HG03460 (cell line): Measurements from ENCODE around the gene UGT1A5.
"Not testable (repeated sequence)": the region's sequence is repeated elsewhere in the genome, so short reads cannot be mapped to it uniquely, and the experiment has no call there.

Experiments used
- ATAC-seq: cut with Tn5 transposase; IDR thresholded peaks from one replicate; pipeline ENCODE4 v1.9.1; 2021; ENCODE audit not compliant: unreplicated experiment

The UGT1A5 gene

GRCh38 chr2:233745838-233746237 is 33.1 kb downstream of the UGT1A5 start:
- ATAC-seq = not testable (repeated sequence)

- ATAC-seq = no peak
These were observed 34.0 kb downstream of the UGT1A5 start for GRCh38 chr2:233746475-233747282.

GRCh38 chr2:233747283-233747544 is 34.5 kb downstream of the UGT1A5 start:
- no peak for ATAC-seq

- not testable (repeated sequence) for ATAC-seq
These were observed 38.0 kb downstream of the UGT1A5 start for GRCh38 chr2:233750689-233751088.

DNA sequence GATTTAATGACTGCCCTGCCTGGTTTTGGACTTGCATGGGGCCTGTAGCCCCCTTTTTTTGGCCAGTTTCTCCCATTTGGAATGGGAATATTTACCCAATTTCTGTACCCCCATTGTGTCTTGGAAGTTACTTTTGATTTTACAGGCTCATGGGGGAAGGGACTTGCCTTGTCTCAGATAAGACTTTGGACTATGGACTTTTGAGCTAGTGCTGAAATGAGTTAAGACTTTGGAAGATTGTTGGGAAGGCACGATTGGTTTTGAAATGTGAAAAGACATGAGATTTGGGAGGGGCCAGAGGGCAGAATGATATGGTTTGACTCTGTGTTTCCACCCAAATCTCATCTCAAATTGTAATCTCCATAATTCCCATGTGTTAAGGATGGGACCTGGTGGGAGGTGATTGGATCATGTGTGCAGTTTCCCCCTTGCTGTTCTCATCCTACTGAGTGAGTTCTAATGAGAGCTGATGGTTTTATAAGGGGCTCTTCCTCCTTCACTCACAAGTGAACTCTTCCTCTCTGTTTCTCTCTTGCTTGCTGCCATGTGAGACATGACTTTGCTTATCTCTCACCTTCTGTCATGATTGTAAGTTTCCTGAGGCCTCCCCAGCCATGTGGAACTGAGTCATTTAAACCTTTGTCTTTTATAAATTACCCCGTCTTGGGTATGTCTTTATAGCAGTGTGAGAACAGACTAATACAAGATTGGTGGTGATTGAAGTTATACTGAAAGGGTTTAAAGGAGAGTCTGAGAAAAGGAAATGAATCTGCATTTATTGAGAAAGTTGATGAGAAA is 38.7 kb downstream of the UGT1A5 start:
- not testable (repeated sequence) for ATAC-seq

GRCh38 chr2:233754872-233755611 is 42.3 kb downstream of the UGT1A5 start:
- ATAC-seq = no peak

DNA sequence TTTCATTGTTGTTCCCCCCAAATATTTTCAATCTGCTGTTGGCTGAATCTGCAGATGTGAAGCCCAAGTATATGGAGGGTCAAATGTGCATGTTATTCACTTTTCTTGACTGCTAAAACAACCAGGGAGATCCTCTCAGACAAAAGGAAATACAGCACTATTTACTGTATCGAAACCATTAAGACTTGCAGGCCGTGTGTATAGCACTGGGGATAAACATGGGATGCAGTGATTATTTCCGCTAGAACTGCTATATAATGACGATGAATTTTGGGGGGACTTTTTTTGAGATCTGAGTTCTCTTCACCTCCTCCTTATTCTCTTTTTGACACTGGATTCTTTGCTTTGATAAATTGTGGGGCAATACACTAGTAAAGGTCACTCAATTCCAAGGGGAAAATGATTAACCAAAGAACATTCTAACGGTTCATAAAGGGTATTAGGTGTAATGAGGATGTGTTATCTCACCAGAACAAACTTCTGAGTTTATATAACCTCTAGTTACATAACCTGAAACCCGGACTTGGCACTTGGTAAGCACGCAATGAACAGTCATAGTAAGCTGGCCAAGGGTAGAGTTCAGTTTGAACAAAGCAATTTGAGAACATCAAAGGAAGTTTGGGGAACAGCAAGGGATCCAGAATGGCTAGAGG is 43.8 kb downstream of the UGT1A5 start:
- no peak for ATAC-seq

- no peak for ATAC-seq
These were observed 45.4 kb downstream of the UGT1A5 start for GRCh38 chr2:233758141-233758540.

DNA sequence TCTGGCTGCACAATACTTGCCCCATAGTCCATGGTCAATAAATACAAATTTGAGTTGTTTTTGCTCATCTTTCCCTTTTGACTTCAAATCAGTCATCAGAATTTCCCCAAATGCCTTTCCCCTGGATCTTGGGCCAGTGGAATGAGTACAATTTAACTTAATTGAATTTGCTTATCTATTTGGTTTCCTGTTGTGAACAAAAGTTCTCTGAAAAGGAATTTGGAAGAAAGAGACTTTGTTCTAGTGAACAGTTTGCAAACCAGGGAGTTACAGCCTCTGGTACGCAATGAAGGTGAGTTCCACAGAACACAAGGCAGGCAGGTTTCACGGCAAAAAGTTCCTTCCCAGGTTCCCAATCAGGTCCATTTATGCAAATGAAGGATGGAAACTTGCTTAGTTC is 46.1 kb downstream of the UGT1A5 start:
- no peak for ATAC-seq

- ATAC-seq = no peak
These were observed 47.3 kb downstream of the UGT1A5 start, which contains the start of gene UGT1A1 for GRCh38 chr2:233760043-233760442. UGT1A1 (plus strand) TSS chr2:233760270; CDS start chr2:233760288, 18 bp downstream.

- ATAC-seq = no peak
These were observed 48.5 kb downstream of the UGT1A5 start for GRCh38 chr2:233761040-233761769.

DNA sequence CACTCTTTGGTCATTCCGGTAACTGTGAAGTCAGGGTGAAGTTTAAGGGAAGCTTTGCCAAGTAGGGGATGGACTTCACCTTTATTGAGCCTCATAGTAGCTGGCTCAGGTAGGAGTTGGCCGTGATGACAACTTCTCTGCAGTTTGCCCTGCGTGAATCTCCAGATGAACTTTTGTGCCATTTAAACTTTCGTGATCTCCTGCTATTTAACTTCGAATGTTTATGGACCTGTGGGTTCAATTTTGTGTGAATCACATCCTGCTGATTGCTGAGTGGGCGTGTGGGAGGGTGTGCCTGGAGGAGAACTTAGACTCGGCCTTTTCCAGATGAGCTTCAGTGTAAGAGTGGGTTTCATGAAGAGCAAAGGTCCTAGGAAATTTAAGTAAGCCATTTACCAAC is 51.6 kb downstream of the UGT1A5 start:
- ATAC-seq = no peak

DNA sequence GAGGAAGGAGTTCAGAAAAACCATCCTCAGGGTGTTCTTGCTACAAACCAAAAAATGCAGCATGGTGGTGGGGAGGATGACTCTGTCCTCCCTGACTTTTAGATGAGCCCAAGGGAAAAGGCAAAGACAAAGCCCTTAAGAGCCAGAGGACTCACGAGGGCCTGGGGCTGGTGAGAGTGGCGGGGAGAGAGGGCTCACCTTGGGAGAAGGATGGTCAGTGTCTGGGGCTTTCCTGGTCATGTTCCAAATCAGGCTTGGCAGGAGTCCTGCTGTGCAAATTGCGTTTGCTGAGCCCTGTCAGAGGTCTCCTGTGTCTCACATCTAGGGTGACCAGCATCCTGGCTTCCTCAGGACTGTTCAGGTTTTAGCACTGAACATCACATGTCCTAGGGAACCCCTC is 52.1 kb downstream of the UGT1A5 start:
- ATAC-seq = no peak

DNA sequence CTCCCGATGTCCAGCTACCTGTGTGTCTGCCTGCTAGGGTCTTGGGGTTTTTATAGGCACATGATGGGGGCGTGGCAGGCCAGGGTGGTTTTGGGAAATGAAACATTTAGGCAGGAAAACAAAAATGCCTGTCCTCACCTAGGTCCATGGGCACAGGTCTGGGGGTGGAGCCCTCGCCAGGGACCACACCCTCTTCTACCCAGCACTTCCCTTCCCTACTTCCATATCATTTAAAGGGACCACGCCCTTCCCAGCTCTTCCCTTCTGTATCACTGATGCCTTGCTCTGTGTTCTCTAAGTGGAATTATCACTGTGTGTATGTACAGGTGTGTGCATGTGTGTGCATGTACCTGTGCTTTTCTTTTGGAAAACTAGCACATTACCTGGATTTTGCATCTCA is 53.7 kb downstream of the UGT1A5 start:
- ATAC-seq = no peak

- ATAC-seq = no peak
These were observed 55.4 kb downstream of the UGT1A5 start for GRCh38 chr2:233768076-233768475.

DNA sequence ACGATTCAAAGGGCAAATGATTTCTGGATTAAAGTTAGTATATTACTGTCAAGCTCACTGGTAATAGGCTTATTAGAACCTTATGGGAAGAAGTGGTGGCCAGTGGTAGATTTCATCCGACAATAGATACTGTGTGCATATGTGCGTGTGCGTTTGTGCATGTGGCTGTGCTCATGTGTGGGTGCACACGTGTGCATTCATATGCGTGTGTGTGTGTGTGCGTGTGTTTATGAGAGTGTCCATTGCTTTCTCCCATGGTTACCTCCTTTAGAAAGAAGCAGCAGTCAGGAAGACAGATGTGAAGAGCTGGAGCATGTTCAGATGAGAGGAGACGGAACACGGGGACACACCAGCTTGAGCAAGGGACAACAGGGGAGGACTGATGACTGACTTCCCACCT is 56.6 kb downstream of the UGT1A5 start:
- no peak for ATAC-seq

DNA sequence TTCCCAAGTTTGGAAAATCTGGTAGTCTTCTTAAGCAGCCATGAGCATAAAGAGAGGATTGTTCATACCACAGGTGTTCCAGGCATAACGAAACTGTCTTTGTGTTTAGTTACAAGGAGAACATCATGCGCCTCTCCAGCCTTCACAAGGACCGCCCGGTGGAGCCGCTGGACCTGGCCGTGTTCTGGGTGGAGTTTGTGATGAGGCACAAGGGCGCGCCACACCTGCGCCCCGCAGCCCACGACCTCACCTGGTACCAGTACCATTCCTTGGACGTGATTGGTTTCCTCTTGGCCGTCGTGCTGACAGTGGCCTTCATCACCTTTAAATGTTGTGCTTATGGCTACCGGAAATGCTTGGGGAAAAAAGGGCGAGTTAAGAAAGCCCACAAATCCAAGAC is 59.4 kb downstream of the UGT1A5 start:
- ATAC-seq = no peak

DNA sequence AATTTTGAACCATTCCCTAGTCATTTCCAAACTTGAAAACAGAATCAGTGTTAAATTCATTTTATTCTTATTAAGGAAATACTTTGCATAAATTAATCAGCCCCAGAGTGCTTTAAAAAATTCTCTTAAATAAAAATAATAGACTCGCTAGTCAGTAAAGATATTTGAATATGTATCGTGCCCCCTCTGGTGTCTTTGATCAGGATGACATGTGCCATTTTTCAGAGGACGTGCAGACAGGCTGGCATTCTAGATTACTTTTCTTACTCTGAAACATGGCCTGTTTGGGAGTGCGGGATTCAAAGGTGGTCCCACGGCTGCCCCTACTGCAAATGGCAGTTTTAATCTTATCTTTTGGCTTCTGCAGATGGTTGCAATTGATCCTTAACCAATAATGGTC is 59.9 kb downstream of the UGT1A5 start:
- ATAC-seq = no peak

DNA sequence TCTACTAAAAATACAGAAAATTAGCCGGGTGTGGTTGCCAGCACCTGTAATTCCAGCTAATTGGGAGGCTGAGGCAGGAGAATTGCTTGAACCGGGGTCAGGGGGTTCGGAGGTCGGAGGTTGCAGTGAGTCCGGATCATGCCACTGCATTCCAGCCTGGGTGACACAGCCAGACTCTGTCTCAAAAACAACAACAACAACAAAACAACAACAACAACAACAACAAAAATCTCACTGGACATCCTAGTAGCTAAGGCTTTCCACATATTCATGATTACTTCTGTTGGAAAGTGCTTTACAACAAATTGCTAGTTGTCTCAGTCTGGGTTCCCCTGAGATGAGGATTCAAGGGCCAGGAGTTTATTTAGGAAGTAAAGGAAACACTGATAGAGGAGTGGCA is 61.1 kb downstream of the UGT1A5 start:
- no peak for ATAC-seq

GRCh38 chr2:233775414-233775813 is 62.7 kb downstream of the UGT1A5 start:
- ATAC-seq = no peak

DNA sequence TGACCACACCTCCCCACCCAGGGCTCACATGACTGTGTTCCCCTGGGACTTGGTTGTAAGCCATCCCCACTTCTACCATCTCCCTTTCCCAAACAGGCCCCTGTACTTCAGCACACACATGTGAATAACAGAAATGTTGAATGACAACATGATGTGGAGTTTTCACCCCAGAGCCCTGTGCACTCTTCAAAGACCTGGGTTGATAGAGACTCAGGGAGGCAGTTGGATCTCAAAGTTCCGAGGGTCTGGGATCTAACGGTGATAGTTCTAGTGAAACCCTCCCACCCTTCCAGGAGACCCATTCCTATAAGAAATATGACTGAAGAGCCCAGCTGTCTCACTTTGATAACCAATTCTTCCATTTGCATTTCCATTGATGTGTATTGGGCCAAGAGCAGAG is 65.3 kb downstream of the UGT1A5 start, which contains the start of gene MROH2A:
MROH2A (plus strand) TSS at position 301 of the 400 bp plus-strand sequence. CDS start 1,029 bp downstream, outside the sequence.
- ATAC-seq = no peak
